SK-N-SH (cell line): ENCODE data around the gene DUSP10. TPM values are rescaled to one million over a fixed set of nuclear protein-coding genes. Genes with fewer than 3 reads are reported as not detected.

Source experiments
- CTCF ChIA-PET: fragments of 300-600, 350-600 bp; formaldehyde crosslinking; extraction: SDS; loops from one replicate; lab custom pipeline; 2021; lab: Yijun Ruan, JAX
- POLR2A ChIA-PET: fragments of 350-600 bp; sonication (Branson Sonifier 250); formaldehyde crosslinking; extraction: SDS; loops from one replicate; lab custom pipeline; 2020; ENCODE audit warnings: antibody characterized with exemption, inconsistent platforms; lab: Yijun Ruan, JAX
- DNase-seq: peaks from one replicate; pipeline ENCODE4 v3.0.0; 2012
- H2AFZ ChIP-seq: fragments of 200-600 bp; sonication (generic); 2 replicates; pipeline ENCODE4 v1.8.1; 2016; ENCODE audit warnings: antibody characterized with exemption, mild to moderate bottlenecking, low read depth
- H3F3A ChIP-seq: fragments of 200-600 bp; sonication (generic); replicated peaks from 2 replicates; pipeline ENCODE3; 2016; ENCODE audit warnings: antibody characterized with exemption, mild to moderate bottlenecking; ENCODE audit not compliant: insufficient read depth
- H3K27ac ChIP-seq, 2 experiments: fragments of 200-500 bp in 1 of 2; fragments of 200-600 bp in 1 of 2; sonication (Bioruptor generic) in 1 of 2; sonication (generic), shearing (Covaris generic) in 1 of 2; 2 replicates each; pipeline versions ENCODE4 v1.5.1 to v1.6.1; 2014 to 2016; ENCODE audit warnings: low read depth in 2 of 2, inconsistent platforms in 1 of 2, low read length in 1 of 2, mild to moderate bottlenecking in 1 of 2, mixed read lengths in 1 of 2
- H3K27me3 ChIP-seq: fragments of 200-600 bp; sonication (generic), shearing (Covaris generic); 2 replicates; pipeline ENCODE4 v1.6.1; 2016; ENCODE audit warnings: mixed run types; ENCODE audit not compliant: insufficient read depth
- H3K36me3 ChIP-seq, 2 experiments: fragments of 200-500 bp in 1 of 2; fragments of 200-600 bp in 1 of 2; sonication (Bioruptor generic) in 1 of 2; sonication (generic) in 1 of 2; replicated peaks in 1 of 2; 2 replicates each; pipeline versions ENCODE3 to v1.5.1; 2014 to 2016; ENCODE audit warnings: low read length in 1 of 2, mild to moderate bottlenecking in 1 of 2; ENCODE audit not compliant: insufficient read depth in 2 of 2, control insufficient read depth in 1 of 2
- H3K4me1 ChIP-seq, 2 experiments: fragments of 200-500 bp in 1 of 2; fragments of 200-600 bp in 1 of 2; sonication (Bioruptor generic) in 1 of 2; sonication (generic), shearing (Covaris generic) in 1 of 2; 2 replicates each; pipeline versions ENCODE4 v1.5.1 to v1.6.1; 2014 to 2016; ENCODE audit warnings: low read depth in 1 of 2, low read length in 1 of 2, mixed run types in 1 of 2; ENCODE audit not compliant: insufficient read depth in 2 of 2, control insufficient read depth in 1 of 2
- H3K4me2 ChIP-seq: fragments of 200-600 bp; sonication (generic), shearing (Covaris generic); 2 replicates; pipeline ENCODE4 v1.6.1; 2017; ENCODE audit warnings: mixed run types
- H3K4me3 ChIP-seq, 2 experiments: fragments of 200-500 bp in 1 of 2; fragments of 200-600 bp in 1 of 2; sonication (Bioruptor generic) in 1 of 2; sonication (generic), shearing (Covaris generic) in 1 of 2; 2 replicates each; pipeline versions ENCODE4 v1.5.1 to v1.8.1; 2014 to 2016; ENCODE audit warnings: low read depth in 2 of 2, inconsistent platforms in 1 of 2, low read length in 1 of 2, mild to moderate bottlenecking in 1 of 2, mixed read lengths in 1 of 2, moderate library complexity in 1 of 2
- H3K79me2 ChIP-seq: fragments of 200-600 bp; sonication (generic); 2 replicates; pipeline ENCODE4 v1.8.1; 2017; ENCODE audit warnings: mild to moderate bottlenecking; ENCODE audit not compliant: insufficient read depth
- H3K9ac ChIP-seq: fragments of 200-600 bp; sonication (generic); 2 replicates; pipeline ENCODE4 v1.6.1; 2017; ENCODE audit warnings: mixed run types
- H3K9me2 ChIP-seq: fragments of 200-600 bp; sonication (generic); 2 replicates; pipeline ENCODE4 v1.6.1; 2017; ENCODE audit warnings: mixed run types
- H3K9me3 ChIP-seq: fragments of 200-600 bp; sonication (generic); 2 replicates; pipeline ENCODE4 v1.6.1; 2017; ENCODE audit warnings: mixed run types, mild to moderate bottlenecking, moderate library complexity
- H4K20me1 ChIP-seq: fragments of 200-600 bp; sonication (generic); 2 replicates; pipeline ENCODE4 v1.6.1; 2017; ENCODE audit warnings: mild to moderate bottlenecking, mixed run types; ENCODE audit not compliant: insufficient read depth
- EZH2phosphoT487 ChIP-seq: fragments of 200-600 bp; sonication (generic); IDR thresholded peaks from 2 replicates; pipeline ENCODE4 v1.6.1; 2017; ENCODE audit warnings: low read depth, mixed run types, mild to moderate bottlenecking, antibody characterized with exemption, moderate library complexity, borderline replicate concordance
- GABPA ChIP-seq: IDR thresholded peaks from 2 replicates; pipeline ENCODE4 v1.4.0; 2012; ENCODE audit warnings: low read depth, mild to moderate bottlenecking
- RXRA ChIP-seq: IDR thresholded peaks from 2 replicates; pipeline ENCODE4 v1.4.0; 2012; ENCODE audit warnings: low read depth, mild to moderate bottlenecking, borderline replicate concordance
- TCF12 ChIP-seq: IDR thresholded peaks from 2 replicates; pipeline ENCODE4 v1.4.0; 2012
- WGBS: methylation state at CpG from one replicate; pipeline ENCODE4 v1.1.6; 2017; ENCODE audit warnings: low lambda C conversion rate; 5-methylcytosine and 5-hydroxymethylcytosine counted together
- polyA plus RNA-seq, 3 experiments: library from polyadenylated mRNA; depleted of rRNA; stranded (reverse); fragments of >200 nt; gene quantifications; 2 replicates each; pipeline ENCODE4 v1.2.3, GENCODE V29; 2012
- TF ChIP-seq, protein P1 (sequence below): IDR thresholded peaks from 2 replicates; pipeline ENCODE4 v1.4.0; 2012; ENCODE audit warnings: low read depth
- TF ChIP-seq, protein P2 (sequence below): fragments of 200-600 bp; sonication (generic); IDR thresholded peaks from 2 replicates; pipeline ENCODE4 v1.6.1; 2017; ENCODE audit warnings: antibody characterized with exemption, mild to moderate bottlenecking, moderate library complexity
- TF ChIP-seq, protein P3 (sequence below): IDR thresholded peaks from 2 replicates; pipeline ENCODE4 v1.4.0; 2012; ENCODE audit warnings: low read depth, borderline replicate concordance

DUSP10 gene
- polyA plus RNA-seq, 1 of the 3 experiments (the other 2 are of a cell fraction), result 6.4 TPM

DNA sequence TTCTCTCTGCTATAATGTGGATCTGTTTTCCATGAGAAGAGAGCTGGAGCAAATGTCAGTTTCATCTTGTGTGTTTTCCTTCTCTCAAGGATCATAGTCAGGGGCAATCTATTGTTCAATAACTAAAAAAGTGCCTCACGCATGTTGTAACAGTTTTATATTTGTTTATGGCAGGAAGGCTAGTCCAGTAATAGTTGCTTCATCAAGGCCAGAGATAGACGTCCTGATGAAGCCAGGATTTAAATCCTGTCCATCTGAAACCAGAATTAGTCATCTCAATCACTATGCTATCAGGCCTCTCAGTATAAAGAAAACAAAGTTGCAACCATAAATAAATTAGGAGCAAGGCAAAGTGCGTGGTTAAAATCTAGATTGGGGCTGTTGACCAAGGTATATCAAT, 30.2 kb upstream of the DUSP10 start (continued):
- TF ChIP-seq, protein P1, sequence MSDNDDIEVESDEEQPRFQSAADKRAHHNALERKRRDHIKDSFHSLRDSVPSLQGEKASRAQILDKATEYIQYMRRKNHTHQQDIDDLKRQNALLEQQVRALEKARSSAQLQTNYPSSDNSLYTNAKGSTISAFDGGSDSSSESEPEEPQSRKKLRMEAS, result no peak
- TF ChIP-seq EZH2phosphoT487, result no peak
- TF ChIP-seq, all 33 proteins: peak for 0

DNA sequence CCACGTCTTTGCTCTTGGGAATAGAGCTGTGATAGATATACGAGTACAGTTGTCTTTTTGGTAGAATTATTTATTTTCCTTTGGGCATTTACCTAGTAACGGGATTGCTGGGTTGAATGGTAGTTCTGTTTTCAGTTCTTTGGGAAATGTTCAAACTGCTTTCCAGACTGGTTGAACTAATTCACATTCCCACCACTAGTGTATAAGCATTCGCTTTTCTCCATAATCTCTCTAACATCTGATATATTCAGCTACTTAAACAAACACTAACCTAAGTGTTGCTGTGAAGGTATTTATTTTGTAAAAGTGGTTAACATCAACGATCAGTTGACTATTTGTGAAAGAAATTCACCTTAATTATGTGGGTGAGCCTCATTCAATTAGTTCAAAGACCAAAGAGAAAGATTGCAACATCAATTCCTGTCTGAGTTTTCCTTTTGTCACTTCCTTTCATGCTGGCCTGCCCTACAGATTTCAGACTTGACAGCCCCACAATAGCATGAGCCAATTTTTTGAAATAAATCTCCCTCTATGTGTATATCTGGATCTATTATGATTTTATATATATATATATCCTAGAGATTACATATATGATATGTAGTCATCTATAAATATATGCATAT, 26.7 kb upstream of the DUSP10 start:
- H2AFZ ChIP-seq, result no peak overlapping the region
- 71% methylated on average over 5 of the region's 5 CpGs for WGBS
- H3K9ac ChIP-seq, result no peak overlapping the region
- no peak for DNase-seq
- H3K36me3 ChIP-seq, result no peaks in the 10 kb centered on the region
- H3K4me1 ChIP-seq, result peaks cover 0 to 3% of the 10 kb centered on the region in 2 experiments; a peak in 2 of 4 replicates
- ChIA-PET POLR2A (no interaction called here), CTCF (interaction anchor here (0.7 kb wide), 2 partner anchors 12 to 26 kb away, joined by 3 read pairs; no protein-coding TSS in a partner anchor)
- no peak overlapping the region for H3K4me3 ChIP-seq
- no peak overlapping the region for H3K27ac ChIP-seq
- no peak overlapping the region for H3K4me2 ChIP-seq
- H4K20me1 ChIP-seq, result no peaks in the 10 kb centered on the region
- no peaks in the 10 kb centered on the region for H3K27me3 ChIP-seq
- TF ChIP-seq, protein P2, sequence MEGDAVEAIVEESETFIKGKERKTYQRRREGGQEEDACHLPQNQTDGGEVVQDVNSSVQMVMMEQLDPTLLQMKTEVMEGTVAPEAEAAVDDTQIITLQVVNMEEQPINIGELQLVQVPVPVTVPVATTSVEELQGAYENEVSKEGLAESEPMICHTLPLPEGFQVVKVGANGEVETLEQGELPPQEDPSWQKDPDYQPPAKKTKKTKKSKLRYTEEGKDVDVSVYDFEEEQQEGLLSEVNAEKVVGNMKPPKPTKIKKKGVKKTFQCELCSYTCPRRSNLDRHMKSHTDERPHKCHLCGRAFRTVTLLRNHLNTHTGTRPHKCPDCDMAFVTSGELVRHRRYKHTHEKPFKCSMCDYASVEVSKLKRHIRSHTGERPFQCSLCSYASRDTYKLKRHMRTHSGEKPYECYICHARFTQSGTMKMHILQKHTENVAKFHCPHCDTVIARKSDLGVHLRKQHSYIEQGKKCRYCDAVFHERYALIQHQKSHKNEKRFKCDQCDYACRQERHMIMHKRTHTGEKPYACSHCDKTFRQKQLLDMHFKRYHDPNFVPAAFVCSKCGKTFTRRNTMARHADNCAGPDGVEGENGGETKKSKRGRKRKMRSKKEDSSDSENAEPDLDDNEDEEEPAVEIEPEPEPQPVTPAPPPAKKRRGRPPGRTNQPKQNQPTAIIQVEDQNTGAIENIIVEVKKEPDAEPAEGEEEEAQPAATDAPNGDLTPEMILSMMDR, result peak; percentile 34
- no peak for TF ChIP-seq RXRA
- no peak for TF ChIP-seq GABPA
- H3K9me2 ChIP-seq, result no peaks in the 10 kb centered on the region
- H3K9me3 ChIP-seq, result no peaks in the 10 kb centered on the region
- H3K79me2 ChIP-seq, result no peaks in the 10 kb centered on the region
- no peaks in the 10 kb centered on the region for H3F3A ChIP-seq

DNA sequence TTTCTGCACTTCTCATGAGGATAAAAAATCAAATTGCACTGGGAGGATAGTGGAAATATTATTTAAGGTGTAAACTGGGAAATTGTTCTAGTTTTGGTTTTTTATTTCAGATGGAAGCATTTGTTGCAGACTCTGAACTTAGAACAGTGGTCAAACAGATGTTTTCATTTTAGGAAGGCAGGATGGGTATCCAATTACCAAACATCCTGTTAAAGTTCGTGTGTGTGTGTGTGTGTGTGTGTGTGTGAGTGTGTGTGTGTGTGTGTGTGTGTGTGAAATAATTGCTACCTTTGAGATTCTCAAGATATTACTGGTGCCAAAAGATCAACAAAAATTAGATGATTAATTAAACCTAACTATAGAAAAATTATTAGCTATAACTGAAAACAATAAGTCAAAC, 24.3 kb upstream of the DUSP10 start:
- 10% methylated on average over 1 of the region's 1 CpG for WGBS
- no peak overlapping the region for H3K27ac ChIP-seq
- H3K9me3 ChIP-seq, result no peaks in the 10 kb centered on the region
- ChIA-PET CTCF (no interaction called here), POLR2A (no interaction called here)
- no peak overlapping the region for H3K4me2 ChIP-seq
- no peaks in the 10 kb centered on the region for H3K27me3 ChIP-seq
- no peak overlapping the region for H2AFZ ChIP-seq
- H3K9me2 ChIP-seq, result no peaks in the 10 kb centered on the region
- no peaks in the 10 kb centered on the region for H3K36me3 ChIP-seq
- no peaks in the 10 kb centered on the region for H3K79me2 ChIP-seq
- no peaks in the 10 kb centered on the region for H3F3A ChIP-seq
- no peak overlapping the region for H3K4me3 ChIP-seq
- no peak overlapping the region for H3K9ac ChIP-seq
- DNase-seq, result peak; percentile 13
- no peaks in the 10 kb centered on the region for H4K20me1 ChIP-seq
- peak; percentile 59 for TF ChIP-seq TCF12
- TF ChIP-seq, protein P3, sequence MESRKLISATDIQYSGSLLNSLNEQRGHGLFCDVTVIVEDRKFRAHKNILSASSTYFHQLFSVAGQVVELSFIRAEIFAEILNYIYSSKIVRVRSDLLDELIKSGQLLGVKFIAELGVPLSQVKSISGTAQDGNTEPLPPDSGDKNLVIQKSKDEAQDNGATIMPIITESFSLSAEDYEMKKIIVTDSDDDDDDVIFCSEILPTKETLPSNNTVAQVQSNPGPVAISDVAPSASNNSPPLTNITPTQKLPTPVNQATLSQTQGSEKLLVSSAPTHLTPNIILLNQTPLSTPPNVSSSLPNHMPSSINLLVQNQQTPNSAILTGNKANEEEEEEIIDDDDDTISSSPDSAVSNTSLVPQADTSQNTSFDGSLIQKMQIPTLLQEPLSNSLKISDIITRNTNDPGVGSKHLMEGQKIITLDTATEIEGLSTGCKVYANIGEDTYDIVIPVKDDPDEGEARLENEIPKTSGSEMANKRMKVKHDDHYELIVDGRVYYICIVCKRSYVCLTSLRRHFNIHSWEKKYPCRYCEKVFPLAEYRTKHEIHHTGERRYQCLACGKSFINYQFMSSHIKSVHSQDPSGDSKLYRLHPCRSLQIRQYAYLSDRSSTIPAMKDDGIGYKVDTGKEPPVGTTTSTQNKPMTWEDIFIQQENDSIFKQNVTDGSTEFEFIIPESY, result no peak
- TF ChIP-seq, all 33 proteins: peak for 1
- H3K4me1 ChIP-seq, result peaks cover 0 to 2% of the 10 kb centered on the region in 2 experiments; a peak in 2 of 4 replicates
